Activated T-cell treated with anti-CD3 and anti-CD28 coated beads, Interleukin-2, amount 50 U/mL, for 48 hours (primary cell): ENCODE data around the gene INHBE.
"Not testable (repeated sequence)": the region's sequence is repeated elsewhere in the genome, so short reads cannot be mapped to it uniquely, and the experiment has no call there.

Experiments
- DNase-seq, 2 experiments: peaks; one replicate each; pipeline ENCODE4 v3.0.0-alpha.2; 2020

The INHBE gene

GRCh38 chr12:57476162-57476992 lies 21.3 kb downstream of the INHBE start:
- DNase-seq: peak; percentile 90 to 91

GRCh38 chr12:57476993-57477709 lies 22.0 kb downstream of the INHBE start:
- DNase-seq: no peak

- DNase-seq: peak; percentile 66 to 69
Observed at GRCh38 chr12:57477710-57478681, 22.9 kb downstream of the INHBE start.

- DNase-seq: no peak
Observed at GRCh38 chr12:57479043-57479375, 23.9 kb downstream of the INHBE start.

- DNase-seq: peak; percentile 67 to 68
Observed at GRCh38 chr12:57479376-57480115, 24.4 kb downstream of the INHBE start, which contains the start of gene ARHGAP9. Gene ARHGAP9 (minus strand): TSS chr12:57479866. CDS start chr12:57479406, 460 bp downstream.

- no peak for DNase-seq
Observed at GRCh38 chr12:57481671-57482070, 26.6 kb downstream of the INHBE start.

- no peak for DNase-seq
Observed at GRCh38 chr12:57483466-57483865, 28.4 kb downstream of the INHBE start.

- DNase-seq: no peak
Observed at GRCh38 chr12:57485695-57486094, 30.6 kb downstream of the INHBE start.

- DNase-seq: no peak
Observed at GRCh38 chr12:57487055-57487596, 32.0 kb downstream of the INHBE start.

GRCh38 chr12:57487597-57488401 lies 32.7 kb downstream of the INHBE start, which contains the start of gene MARS1:
Gene MARS1 (plus strand): TSS chr12:57488068. CDS start chr12:57488091, 23 bp downstream.
- DNase-seq: peak; percentile 93

- DNase-seq: no peak
Observed at GRCh38 chr12:57488402-57489156, 33.5 kb downstream of the INHBE start.

GRCh38 chr12:57489157-57489641 lies 34.1 kb downstream of the INHBE start:
- DNase-seq: no peak

- DNase-seq: no peak
Observed at GRCh38 chr12:57490126-57490525, 35.0 kb downstream of the INHBE start.

- no peak for DNase-seq
Observed at GRCh38 chr12:57491393-57492280, 36.5 kb downstream of the INHBE start.

- DNase-seq: not testable (repeated sequence)
Observed at GRCh38 chr12:57495051-57495701, 40.1 kb downstream of the INHBE start.

GRCh38 chr12:57496822-57497221 lies 41.7 kb downstream of the INHBE start:
- no peak for DNase-seq

- no peak for DNase-seq
Observed at GRCh38 chr12:57497223-57498131, 42.4 kb downstream of the INHBE start.
